Measurements from ENCODE around the gene ANKK1. TPM values are rescaled to one million over a fixed set of nuclear protein-coding genes. Genes with fewer than 3 reads are reported as not detected.

ANKK1 gene
- total RNA-seq, 1 donor from 2014 or later, result 1.4 TPM

- no peak for DNase-seq (ENCODE audit: low spot score)
Observed at GRCh38 chr11:113408887-113409286, 21.3 kb downstream of the ANKK1 start.

DNA sequence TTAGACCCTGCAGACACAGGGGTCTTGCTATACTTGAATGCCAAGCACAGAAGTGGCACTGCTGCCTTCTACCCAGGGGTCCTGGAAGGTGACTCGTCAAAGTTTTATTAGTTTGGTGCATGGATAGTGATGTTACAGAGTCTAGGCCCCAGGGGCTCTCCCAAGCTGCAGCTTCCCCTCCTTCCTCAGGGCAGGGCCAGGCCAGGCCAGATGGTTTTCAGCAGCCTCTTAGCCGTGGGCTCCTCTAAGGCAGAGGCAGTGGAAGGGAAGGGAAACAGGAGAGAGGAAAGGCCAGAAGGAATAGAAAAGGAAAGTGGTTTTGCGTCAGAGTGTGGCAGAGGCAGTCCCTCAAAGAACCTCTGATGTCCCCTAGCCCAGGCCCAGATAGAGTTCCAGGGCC, 21.9 kb downstream of the ANKK1 start:
- DNase-seq (ENCODE audit: low spot score), result no peak

GRCh38 chr11:113410414-113411135, 23.0 kb downstream of the ANKK1 start:
- DNase-seq (ENCODE audit: low spot score), result no peak

- DNase-seq (ENCODE audit: low spot score), result no peak
Observed at GRCh38 chr11:113411536-113411935, 24.0 kb downstream of the ANKK1 start.

DNA sequence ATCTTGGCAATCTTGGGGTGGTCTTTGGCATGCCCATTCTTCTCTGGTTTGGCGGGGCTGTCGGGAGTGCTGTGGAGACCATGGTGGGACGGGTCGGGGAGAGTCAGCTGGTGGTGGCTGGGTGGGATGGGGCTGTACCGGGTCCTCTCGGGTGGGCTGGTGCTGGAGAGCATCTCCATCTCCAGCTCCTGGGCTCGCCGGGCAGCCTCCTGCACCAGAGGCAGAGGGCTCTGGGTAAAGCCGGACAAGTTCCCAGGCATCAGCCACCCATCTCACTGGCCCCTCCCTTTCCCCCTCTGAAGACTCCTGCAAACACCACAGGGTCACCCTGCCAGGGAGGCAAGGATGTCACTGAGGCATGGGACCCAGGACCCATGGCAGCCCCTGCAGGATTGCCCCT, 25.1 kb downstream of the ANKK1 start:
- no peak for DNase-seq (ENCODE audit: low spot score)

DNA sequence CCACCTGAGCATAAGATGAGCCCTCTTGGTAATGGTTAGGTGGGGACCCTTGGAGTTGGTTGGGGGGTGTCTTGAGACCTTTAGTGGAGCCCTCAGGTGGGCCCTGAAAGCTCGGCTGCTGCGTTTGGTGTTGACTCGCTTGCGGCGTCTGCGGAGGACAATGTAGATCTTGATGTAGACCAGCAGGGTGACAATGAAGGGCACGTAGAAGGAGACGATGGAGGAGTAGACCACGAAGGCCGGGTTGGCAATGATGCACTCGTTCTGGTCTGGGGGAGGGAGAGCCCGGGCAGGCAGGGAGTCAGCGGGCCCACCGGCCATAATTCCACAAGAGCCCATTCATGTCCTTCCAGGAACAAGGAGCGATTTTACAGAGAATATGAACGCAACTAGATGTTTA, 27.8 kb downstream of the ANKK1 start:
- DNase-seq (ENCODE audit: low spot score), result no peak

- no peak for DNase-seq (ENCODE audit: low spot score)
Observed at GRCh38 chr11:113417428-113417827, 29.8 kb downstream of the ANKK1 start.

- DNase-seq (ENCODE audit: low spot score), result no peak
Observed at GRCh38 chr11:113419454-113420003, 31.9 kb downstream of the ANKK1 start.

DNA sequence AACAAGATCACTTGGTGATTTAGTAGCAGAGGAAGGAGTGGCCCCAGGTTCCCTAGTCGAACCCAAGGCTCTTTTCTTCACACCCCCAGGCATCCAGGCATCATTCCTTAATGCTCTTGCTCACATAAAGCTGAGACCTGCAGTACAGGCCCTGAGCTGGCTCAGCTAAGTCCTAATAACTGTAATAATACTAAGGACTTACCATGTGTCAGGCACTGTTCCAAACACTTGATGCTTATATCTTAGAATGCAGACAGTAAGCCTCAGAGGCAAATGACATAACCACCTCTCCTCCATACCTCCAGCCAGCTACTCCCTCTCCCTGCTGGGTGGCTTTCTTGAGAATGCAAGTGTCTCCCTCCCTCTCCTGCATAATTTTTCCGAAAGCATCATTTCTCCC, 33.2 kb downstream of the ANKK1 start:
- no peak for DNase-seq (ENCODE audit: low spot score)

- DNase-seq (ENCODE audit: low spot score), result no peak
Observed at GRCh38 chr11:113426686-113427085, 39.1 kb downstream of the ANKK1 start.

GRCh38 chr11:113431746-113432145, 44.2 kb downstream of the ANKK1 start:
- DNase-seq (ENCODE audit: low spot score), result no peak

GRCh38 chr11:113435190-113435968, 47.8 kb downstream of the ANKK1 start:
- no peak for DNase-seq (ENCODE audit: low spot score)

DNA sequence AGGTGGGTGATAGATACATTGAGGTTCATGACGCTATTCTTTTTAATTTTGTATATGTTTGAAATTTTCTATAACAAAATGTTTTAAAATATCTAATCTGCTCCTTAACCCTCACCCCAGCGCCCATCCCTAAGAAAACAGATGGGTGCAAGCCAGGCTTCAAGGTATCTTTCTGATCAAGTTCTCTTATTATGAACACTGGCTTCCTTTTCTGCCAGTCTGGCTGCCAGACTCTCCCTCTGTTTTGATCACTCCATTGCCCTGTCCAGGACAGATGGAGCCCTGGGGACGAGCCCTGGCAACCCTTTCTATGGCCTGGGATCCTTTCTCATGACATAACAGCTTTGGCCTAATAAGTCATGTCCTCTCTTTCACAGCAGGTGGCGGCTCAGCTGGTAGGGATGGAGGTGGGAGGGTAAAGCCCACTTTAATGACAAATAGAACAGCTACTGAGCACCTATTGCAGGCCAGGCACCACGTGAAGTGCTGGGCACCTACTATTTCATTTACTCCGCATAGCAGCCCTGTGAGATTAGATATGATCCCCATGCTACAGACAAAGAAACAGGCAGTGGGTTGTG, 49.2 kb downstream of the ANKK1 start:
- DNase-seq (ENCODE audit: low spot score), result no peak

DNA sequence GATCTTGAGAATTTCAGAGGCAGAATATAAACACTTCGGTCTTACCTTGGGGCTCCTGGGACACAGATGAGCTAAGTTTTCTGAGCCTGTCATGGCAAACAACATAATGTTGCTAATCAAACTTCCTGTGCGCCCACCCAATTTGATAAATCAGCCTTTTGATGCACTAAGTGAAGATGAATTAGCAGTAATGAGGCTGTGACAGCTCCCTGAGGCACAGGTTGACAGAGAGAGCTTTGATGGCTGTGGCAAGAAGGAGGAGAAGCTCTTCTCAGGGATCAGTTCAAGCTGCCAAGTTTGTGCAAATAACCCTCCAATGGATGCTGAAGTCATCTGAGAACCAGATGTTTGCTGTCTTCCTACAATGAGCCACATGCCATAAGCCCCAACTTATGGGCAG, 53.2 kb downstream of the ANKK1 start:
- no peak for DNase-seq (ENCODE audit: low spot score)

- DNase-seq (ENCODE audit: low spot score), result no peak
Observed at GRCh38 chr11:113444502-113445123, 57.0 kb downstream of the ANKK1 start.

DNA sequence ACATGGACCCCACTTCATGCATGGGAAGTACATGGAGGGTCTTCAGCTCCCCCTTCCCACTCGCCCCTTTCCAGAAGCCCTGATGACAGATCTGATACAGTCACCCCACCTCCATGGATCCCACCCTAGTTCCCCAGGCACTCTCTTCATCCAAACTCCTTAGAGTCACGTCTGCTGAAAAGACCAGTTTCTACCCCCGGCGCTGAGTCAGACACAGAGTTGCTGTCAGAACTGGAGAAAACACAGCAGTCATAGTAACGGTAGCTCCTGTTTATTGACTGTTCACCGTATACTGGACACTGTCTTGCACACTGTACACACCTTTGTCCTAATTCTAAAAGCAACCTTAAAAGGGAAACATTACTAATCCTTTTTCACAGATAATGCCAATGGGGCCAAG, 58.5 kb downstream of the ANKK1 start:
- DNase-seq (ENCODE audit: low spot score), result no peak

DNA sequence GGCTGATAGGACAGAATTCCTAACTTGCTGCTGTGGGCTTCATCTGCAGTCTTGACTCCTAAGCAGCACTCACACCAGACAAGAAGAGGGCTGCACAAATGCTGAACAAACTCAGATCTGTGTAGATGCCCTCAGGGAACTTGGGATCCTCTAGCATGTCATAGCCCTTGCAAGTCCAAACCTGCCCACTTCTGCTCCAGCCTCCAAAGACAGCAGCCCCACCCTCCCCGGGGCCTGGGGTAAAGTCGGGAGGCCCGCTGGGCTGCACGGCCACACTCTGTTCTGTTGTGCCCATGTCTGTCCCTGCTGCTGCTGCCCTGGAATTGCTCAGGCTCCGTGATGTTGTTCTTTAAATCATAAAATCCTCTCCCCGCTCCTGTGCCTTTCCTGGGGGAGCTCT, 59.4 kb downstream of the ANKK1 start:
- DNase-seq (ENCODE audit: low spot score), result no peak

GRCh38 chr11:113447621-113448315, 60.2 kb downstream of the ANKK1 start:
- no peak for DNase-seq (ENCODE audit: low spot score)

DNA sequence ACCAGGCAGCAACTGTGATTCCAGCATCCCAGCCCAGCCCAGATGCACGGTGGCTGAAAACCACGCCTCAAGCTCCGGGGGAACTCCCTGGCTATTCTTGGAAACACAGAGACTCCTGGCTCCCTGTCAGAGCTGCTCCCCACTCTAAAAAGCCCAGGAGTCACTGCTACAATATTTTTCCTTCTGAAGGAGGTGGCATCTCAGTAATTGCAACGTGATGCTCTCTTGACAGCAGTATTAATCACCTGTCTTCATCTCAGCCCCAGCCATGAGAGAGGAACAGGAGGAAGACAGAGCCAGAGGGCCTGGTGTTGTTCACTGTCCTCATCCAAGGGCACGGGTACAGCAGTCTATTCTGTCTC, 60.7 kb downstream of the ANKK1 start:
- DNase-seq (ENCODE audit: low spot score), result no peak

- DNase-seq (ENCODE audit: low spot score), result no peak
Observed at GRCh38 chr11:113449743-113450142, 62.2 kb downstream of the ANKK1 start.
